NOMO-1 treated with dmso at 0.1 percent for 144 hours (cell line): ENCODE results near the gene CCDC141.

Experiments used
- DNase-seq: peaks from one replicate; lab custom pipeline; 2025; ENCODE audit not compliant: unreplicated experiment; lab: John Stamatoyannopoulos, UW

Gene CCDC141

GRCh38 chr2:178915423-178916173 is 134.3 kb downstream of the CCDC141 start:
- no peak for DNase-seq

GRCh38 chr2:178914259-178914849 is 135.6 kb downstream of the CCDC141 start:
- peak; percentile 74 for DNase-seq

GRCh38 chr2:178913049-178913441 is 136.9 kb downstream of the CCDC141 start:
- DNase-seq: peak; percentile 10

- no peak for DNase-seq
These were observed 137.4 kb downstream of the CCDC141 start for GRCh38 chr2:178912416-178913048.

GRCh38 chr2:178911039-178911438 is 138.9 kb downstream of the CCDC141 start:
- DNase-seq: no peak

- no peak for DNase-seq
These were observed 139.9 kb downstream of the CCDC141 start for GRCh38 chr2:178910005-178910404.

GRCh38 chr2:178909507-178909906 is 140.4 kb downstream of the CCDC141 start:
- no peak for DNase-seq

- DNase-seq: no peak
These were observed 141.1 kb downstream of the CCDC141 start for GRCh38 chr2:178908810-178909209.

- DNase-seq: no peak
These were observed 144.7 kb downstream of the CCDC141 start for GRCh38 chr2:178905261-178905660.

GRCh38 chr2:178899656-178900055 is 150.3 kb downstream of the CCDC141 start:
- DNase-seq: no peak

- no peak for DNase-seq
These were observed 154.1 kb downstream of the CCDC141 start for GRCh38 chr2:178895872-178896271.

- DNase-seq: no peak
These were observed 154.8 kb downstream of the CCDC141 start for GRCh38 chr2:178895171-178895570.

GRCh38 chr2:178892751-178893625 is 156.9 kb downstream of the CCDC141 start:
- no peak for DNase-seq

- no peak for DNase-seq
These were observed 157.9 kb downstream of the CCDC141 start for GRCh38 chr2:178891959-178892485.

- peak; percentile 8 for DNase-seq
These were observed 158.5 kb downstream of the CCDC141 start for GRCh38 chr2:178891265-178891958.

- no peak for DNase-seq
These were observed 163.9 kb downstream of the CCDC141 start for GRCh38 chr2:178886006-178886405.

- DNase-seq: no peak
These were observed 165.5 kb downstream of the CCDC141 start for GRCh38 chr2:178884440-178884839.

GRCh38 chr2:178882666-178883440 is 167.1 kb downstream of the CCDC141 start:
- no peak for DNase-seq

GRCh38 chr2:178881075-178881474 is 168.9 kb downstream of the CCDC141 start:
- no peak for DNase-seq

- no peak for DNase-seq
These were observed 169.7 kb downstream of the CCDC141 start for GRCh38 chr2:178880257-178880656.
